MM.1S (cell line): ENCODE measurements around the gene SCFD2.

Experiments
- DNase-seq: peaks from one replicate; pipeline ENCODE4 v3.0.0-alpha.2; 2015
- H2AFZ ChIP-seq: fragments of 300-600 bp; sonication (generic); 2 replicates; pipeline ENCODE4 v1.6.0; 2016; ENCODE audit warnings: antibody characterized with exemption, low read length
- H3F3A ChIP-seq: fragments of 300-600 bp; sonication (generic); 2 replicates; pipeline ENCODE4 v1.6.1; 2016; ENCODE audit warnings: mild to moderate bottlenecking, antibody characterized with exemption, low read length, moderate library complexity, mixed read lengths; ENCODE audit not compliant: insufficient read depth
- H3K27ac ChIP-seq: fragments of 300-600 bp; sonication (generic); 2 replicates; pipeline ENCODE4 v1.5.1; 2016; ENCODE audit warnings: mild to moderate bottlenecking, low read length
- H3K27me3 ChIP-seq: fragments of 300-600 bp; sonication (generic); replicated peaks from 2 replicates; pipeline ENCODE4 v1.6.0; 2016; ENCODE audit warnings: low read length; ENCODE audit not compliant: insufficient read depth
- H3K36me3 ChIP-seq: fragments of 300-600 bp; sonication (generic); replicated peaks from 2 replicates; pipeline ENCODE4 v1.6.1; 2016; ENCODE audit warnings: mild to moderate bottlenecking, low read length, mixed read lengths; ENCODE audit not compliant: insufficient read depth
- H3K4me1 ChIP-seq: fragments of 300-600 bp; sonication (generic); 2 replicates; pipeline ENCODE4 v1.6.1; 2016; ENCODE audit warnings: low read length, mixed read lengths
- H3K4me2 ChIP-seq: fragments of 300-600 bp; sonication (generic); 2 replicates; pipeline ENCODE4 v1.6.0; 2016; ENCODE audit warnings: low read depth, low read length
- H3K4me3 ChIP-seq: fragments of 300-600 bp; sonication (generic); 2 replicates; pipeline ENCODE4 v1.5.1; 2016; ENCODE audit warnings: low read length, mixed read lengths
- H3K79me2 ChIP-seq: fragments of 300-600 bp; sonication (generic); 2 replicates; pipeline ENCODE4 v1.6.1; 2016; ENCODE audit warnings: mixed run types, low read length, mixed read lengths
- H3K9ac ChIP-seq: fragments of 300-600 bp; sonication (generic); 2 replicates; pipeline ENCODE4 v1.6.1; 2016; ENCODE audit warnings: low read length, mixed read lengths
- H3K9me2 ChIP-seq: fragments of 300-600 bp; sonication (generic); replicated peaks from 2 replicates; pipeline ENCODE4 v1.6.1; 2016; ENCODE audit warnings: mild to moderate bottlenecking, low read length, mixed read lengths; ENCODE audit not compliant: insufficient read depth
- H3K9me3 ChIP-seq: fragments of 300-600 bp; sonication (generic); replicated peaks from 2 replicates; pipeline ENCODE4 v1.6.1; 2016; ENCODE audit warnings: mild to moderate bottlenecking, low read length, mixed read lengths; ENCODE audit not compliant: insufficient read depth
- H4K20me1 ChIP-seq: fragments of 300-600 bp; sonication (generic); 2 replicates; pipeline ENCODE4 v1.6.1; 2016; ENCODE audit warnings: mild to moderate bottlenecking, low read length, moderate library complexity, mixed read lengths; ENCODE audit not compliant: insufficient read depth
- EZH2 ChIP-seq: fragments of 300-600 bp; sonication (generic); optimal IDR thresholded peaks from 2 replicates; pipeline ENCODE3; 2017; ENCODE audit warnings: low read depth, mild to moderate bottlenecking, antibody characterized with exemption, low read length, mixed read lengths
- EZH2phosphoT487 ChIP-seq: fragments of 300-600 bp; sonication (generic); IDR thresholded peaks from 2 replicates; pipeline ENCODE4 v1.6.1; 2018; ENCODE audit warnings: antibody characterized with exemption, low read length
- TF ChIP-seq, protein P1 (sequence below): fragments of 300-600 bp; sonication (generic); IDR thresholded peaks from 2 replicates; pipeline ENCODE4 v1.5.1; 2016; ENCODE audit warnings: antibody characterized with exemption, low read length, mixed read lengths

The SCFD2 gene

DNA sequence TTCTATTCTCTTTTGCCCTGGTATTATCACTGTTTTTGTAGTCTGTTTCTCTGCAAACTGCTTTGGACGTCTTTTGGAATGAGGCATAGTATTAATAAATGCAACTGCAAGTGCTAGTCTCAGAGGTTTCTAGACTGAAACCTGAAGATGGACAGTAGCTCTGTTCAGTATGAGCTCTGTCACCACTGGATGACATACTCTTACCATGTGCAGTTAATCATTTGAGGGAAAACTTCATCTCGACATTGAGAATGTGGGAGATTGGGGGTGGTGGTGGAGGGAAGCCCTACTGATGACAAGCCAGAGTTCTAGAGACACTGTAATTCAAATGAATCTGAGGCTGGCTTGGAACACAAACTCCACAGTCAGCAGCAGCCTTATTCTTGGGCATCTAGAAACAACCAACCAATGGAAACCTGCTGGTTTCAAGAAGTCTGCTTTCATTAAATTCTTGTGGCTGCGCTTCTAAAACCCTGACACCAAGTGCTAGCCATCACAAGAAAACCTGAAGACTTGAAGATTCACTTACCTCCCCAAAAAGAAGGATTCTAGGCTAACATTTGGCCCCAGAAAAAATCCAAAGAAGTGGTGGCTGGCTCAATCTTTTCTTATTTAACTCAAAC is 342.1 kb downstream of the SCFD2 start:
- DNase-seq = no peak
- Histone ChIP-seq H3K36me3 (no peaks in the 10 kb centered on the region), H3K27me3 (no peaks in the 10 kb centered on the region), H3K9me2 (no peaks in the 10 kb centered on the region), H2AFZ (no peak overlapping the region), H3K9me3 (no peaks in the 10 kb centered on the region), H3K79me2 (no peaks in the 10 kb centered on the region), H3K4me3 (no peak overlapping the region), H3K27ac (no peak overlapping the region), H3K4me2 (no peak overlapping the region), H3F3A (no peaks in the 10 kb centered on the region), H3K9ac (no peak overlapping the region), H4K20me1 (no peaks in the 10 kb centered on the region), H3K4me1 (peaks cover 3% of the 10 kb centered on the region; the same call in 1 of the 2 replicates)
- no peak for TF ChIP-seq EZH2phosphoT487
- TF ChIP-seq EZH2 = no peak
- TF ChIP-seq, protein P1, sequence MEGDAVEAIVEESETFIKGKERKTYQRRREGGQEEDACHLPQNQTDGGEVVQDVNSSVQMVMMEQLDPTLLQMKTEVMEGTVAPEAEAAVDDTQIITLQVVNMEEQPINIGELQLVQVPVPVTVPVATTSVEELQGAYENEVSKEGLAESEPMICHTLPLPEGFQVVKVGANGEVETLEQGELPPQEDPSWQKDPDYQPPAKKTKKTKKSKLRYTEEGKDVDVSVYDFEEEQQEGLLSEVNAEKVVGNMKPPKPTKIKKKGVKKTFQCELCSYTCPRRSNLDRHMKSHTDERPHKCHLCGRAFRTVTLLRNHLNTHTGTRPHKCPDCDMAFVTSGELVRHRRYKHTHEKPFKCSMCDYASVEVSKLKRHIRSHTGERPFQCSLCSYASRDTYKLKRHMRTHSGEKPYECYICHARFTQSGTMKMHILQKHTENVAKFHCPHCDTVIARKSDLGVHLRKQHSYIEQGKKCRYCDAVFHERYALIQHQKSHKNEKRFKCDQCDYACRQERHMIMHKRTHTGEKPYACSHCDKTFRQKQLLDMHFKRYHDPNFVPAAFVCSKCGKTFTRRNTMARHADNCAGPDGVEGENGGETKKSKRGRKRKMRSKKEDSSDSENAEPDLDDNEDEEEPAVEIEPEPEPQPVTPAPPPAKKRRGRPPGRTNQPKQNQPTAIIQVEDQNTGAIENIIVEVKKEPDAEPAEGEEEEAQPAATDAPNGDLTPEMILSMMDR = no peak

DNA sequence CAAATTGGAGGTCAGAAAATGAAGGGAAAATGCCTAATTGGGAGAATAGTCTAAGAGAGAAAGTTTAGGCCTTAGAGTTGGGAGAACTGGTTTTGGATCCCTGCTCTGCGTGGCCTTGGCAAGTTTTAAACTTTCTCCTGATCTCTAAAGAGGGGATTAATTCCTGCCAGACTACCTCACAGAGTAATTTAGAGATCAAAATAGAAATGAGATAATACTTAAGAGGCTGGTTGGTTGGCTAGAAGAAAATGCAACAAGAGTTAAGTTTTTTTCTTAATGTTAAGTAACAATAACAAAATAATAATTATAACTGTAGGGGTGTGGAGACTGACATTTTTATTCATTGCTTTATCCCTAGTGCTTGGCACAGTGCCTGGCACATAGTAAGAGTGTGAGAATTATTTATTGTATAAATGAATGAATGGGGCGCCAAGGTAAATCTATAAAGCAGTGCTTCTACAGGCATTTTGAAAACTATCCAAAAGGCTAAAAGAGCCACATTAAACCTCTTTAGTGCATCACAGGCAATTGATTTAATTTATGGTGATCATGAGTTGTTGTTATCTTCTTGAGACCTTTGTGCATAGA is 343.3 kb downstream of the SCFD2 start:
- Histone ChIP-seq H3K9me2 (no peaks in the 10 kb centered on the region), H4K20me1 (no peaks in the 10 kb centered on the region), H3F3A (no peaks in the 10 kb centered on the region), H3K4me3 (no peak overlapping the region), H3K79me2 (no peaks in the 10 kb centered on the region), H2AFZ (no peak overlapping the region), H3K4me2 (no peak overlapping the region), H3K27ac (no peak overlapping the region), H3K27me3 (no peaks in the 10 kb centered on the region), H3K9me3 (no peaks in the 10 kb centered on the region), H3K9ac (no peak overlapping the region), H3K4me1 (peaks cover 3% of the 10 kb centered on the region; the same call in 1 of the 2 replicates), H3K36me3 (no peaks in the 10 kb centered on the region)
- DNase-seq = no peak
- TF ChIP-seq EZH2phosphoT487 (no peak), EZH2 (no peak)
- TF ChIP-seq, protein P1 = no peak

DNA sequence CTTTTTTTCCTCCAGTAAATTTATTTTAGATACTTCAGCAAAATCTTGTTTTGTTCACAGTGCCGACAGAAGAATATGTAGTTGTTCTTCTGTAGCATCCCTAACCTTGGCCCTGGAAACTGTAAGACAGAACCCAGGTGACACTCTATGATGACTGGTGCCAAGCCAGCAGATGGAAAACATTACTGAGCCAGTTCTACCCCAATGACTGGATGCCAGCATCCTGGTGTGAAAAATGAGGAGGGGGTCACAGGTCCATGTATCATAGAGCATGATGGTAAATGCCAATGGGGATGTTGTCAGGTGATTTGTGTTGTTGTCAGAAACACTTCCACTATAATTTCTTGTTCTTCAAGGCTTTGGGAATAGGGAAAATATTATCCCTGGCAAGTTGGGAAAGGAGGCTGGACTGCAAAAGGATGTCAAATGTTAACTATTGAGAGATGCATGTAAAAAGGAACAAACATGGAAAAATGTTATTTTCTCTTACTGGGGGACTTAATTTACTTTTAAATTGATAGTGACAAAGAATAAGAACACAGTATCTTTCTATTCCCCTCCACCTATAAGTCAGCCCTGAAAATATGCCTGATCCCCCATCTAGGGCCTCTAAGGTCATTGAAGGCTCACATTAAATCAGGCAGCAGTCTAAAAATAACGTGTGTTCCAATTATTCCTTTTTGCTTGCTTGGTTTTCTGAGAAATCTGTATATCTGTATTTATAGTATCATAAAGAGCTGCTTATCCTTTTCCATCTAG is 343.9 kb downstream of the SCFD2 start:
- no peak overlapping the region for H3K4me3 ChIP-seq
- no peaks in the 10 kb centered on the region for H3K9me2 ChIP-seq
- peaks cover 3% of the 10 kb centered on the region; the same call in 1 of the 2 replicates for H3K4me1 ChIP-seq
- no peak for DNase-seq
- no peaks in the 10 kb centered on the region for H3K27me3 ChIP-seq
- H2AFZ ChIP-seq = no peak overlapping the region
- H3F3A ChIP-seq = no peaks in the 10 kb centered on the region
- H3K4me2 ChIP-seq = no peak overlapping the region
- H3K9ac ChIP-seq = no peak overlapping the region
- no peaks in the 10 kb centered on the region for H3K36me3 ChIP-seq
- no peaks in the 10 kb centered on the region for H3K9me3 ChIP-seq
- TF ChIP-seq EZH2phosphoT487 (no peak), EZH2 (no peak)
- TF ChIP-seq, protein P1 = no peak
- no peaks in the 10 kb centered on the region for H4K20me1 ChIP-seq
- H3K79me2 ChIP-seq = no peaks in the 10 kb centered on the region
- no peak overlapping the region for H3K27ac ChIP-seq
